NCI-H1436 (cell line): ENCODE results near the gene DACT2.

ENCODE experiments used
- DNase-seq: peaks from one replicate; lab custom pipeline; 2025; lab: John Stamatoyannopoulos, UW

The DACT2 gene

GRCh38 chr6:168265827-168266815 is 53.5 kb downstream of the DACT2 start:
- DNase-seq: no peak

- no peak for DNase-seq
Measured at GRCh38 chr6:168265394-168265793, 54.2 kb downstream of the DACT2 start.

- no peak for DNase-seq
Measured at GRCh38 chr6:168264593-168265335, 54.8 kb downstream of the DACT2 start.

GRCh38 chr6:168263351-168263905 is 56.1 kb downstream of the DACT2 start:
- no peak for DNase-seq

- DNase-seq: no peak
Measured at GRCh38 chr6:168261234-168261633, 58.3 kb downstream of the DACT2 start.

GRCh38 chr6:168260420-168260987 is 59.1 kb downstream of the DACT2 start:
- DNase-seq: no peak

GRCh38 chr6:168258795-168259194 is 60.8 kb downstream of the DACT2 start:
- no peak for DNase-seq

GRCh38 chr6:168256940-168257339 is 62.6 kb downstream of the DACT2 start:
- no peak for DNase-seq
